T-helper 1 cell treated with Interleukin-12 subunit alpha and Interleukin-12 subunit beta and Interleukin-4 antibody, amounts not matched to agents 30 ng/mL and 1 ng/mL, for 36 hours (primary cell): Measurements from ENCODE around the gene PNPLA7. TPM values are rescaled to one million over a fixed set of nuclear protein-coding genes. Genes with fewer than 3 reads are reported as not detected.

Experiments used
- intact Hi-C: fragments of 100-400 bp; cut with micrococcal nuclease; formaldehyde crosslinking; loops from one replicate; pipeline ENCODE4 v1.15.1; 2024
- total RNA-seq: library from RNA; stranded (reverse); gene quantifications from 2 replicates; pipeline ENCODE4 v1.2.3, GENCODE V29; 2022

Gene PNPLA7
- total RNA-seq, 1 donor from 2014 or later, result 3.5 TPM

- intact Hi-C loops, result no loop called here
Observed at GRCh38 chr9:137497921-137498719, 52.1 kb downstream of the PNPLA7 start.

GRCh38 chr9:137496601-137497375 is 53.4 kb downstream of the PNPLA7 start:
- intact Hi-C loops, result no loop called here

GRCh38 chr9:137494550-137495351 is 55.5 kb downstream of the PNPLA7 start:
- intact Hi-C loops, result no loop called here

GRCh38 chr9:137494104-137494544 is 56.1 kb downstream of the PNPLA7 start:
- intact Hi-C loops, result no loop called here

- intact Hi-C loops, result no loop called here
Observed at GRCh38 chr9:137493364-137494103, 56.7 kb downstream of the PNPLA7 start.

GRCh38 chr9:137492464-137493363 is 57.5 kb downstream of the PNPLA7 start:
- intact Hi-C loops, result loop anchor here (1.0 kb wide), 2 partner anchors 30 to 39 kb away; no protein-coding TSS in a partner anchor

GRCh38 chr9:137491735-137492432 is 58.3 kb downstream of the PNPLA7 start:
- intact Hi-C loops, result loop anchor here (1.0 kb wide), 2 partner anchors 30 to 39 kb away; no protein-coding TSS in a partner anchor

- intact Hi-C loops, result no loop called here
Observed at GRCh38 chr9:137490532-137491186, 59.5 kb downstream of the PNPLA7 start.

- intact Hi-C loops, result no loop called here
Observed at GRCh38 chr9:137488906-137489305, 61.3 kb downstream of the PNPLA7 start.

GRCh38 chr9:137488327-137488653 is 61.9 kb downstream of the PNPLA7 start:
- intact Hi-C loops, result no loop called here

- intact Hi-C loops, result no loop called here
Observed at GRCh38 chr9:137487454-137488326, 62.5 kb downstream of the PNPLA7 start.

- intact Hi-C loops, result no loop called here
Observed at GRCh38 chr9:137486545-137487453, 63.4 kb downstream of the PNPLA7 start.

GRCh38 chr9:137486141-137486490 is 64.1 kb downstream of the PNPLA7 start:
- intact Hi-C loops, result no loop called here

- intact Hi-C loops, result no loop called here
Observed at GRCh38 chr9:137485343-137486140, 64.7 kb downstream of the PNPLA7 start.

GRCh38 chr9:137484551-137485315 is 65.5 kb downstream of the PNPLA7 start:
- intact Hi-C loops, result no loop called here
